ENCODE measurements around the gene CCSER2.
"Not testable (repeated sequence)": the region's sequence is repeated elsewhere in the genome, so short reads cannot be mapped to it uniquely, and the experiment has no call there.

Gene CCSER2

GRCh38 chr10:84340632-84341537 is 12.5 kb downstream of the CCSER2 start:
- in situ Hi-C loops (cut with HindIII; ENCODE audit: low pct_ligation_motif_present, low sequenced_read_pairs) = no loop called here
- Histone ChIP-seq H3K27me3 (replicated peaks) (no peaks in the 10 kb centered on the region), H3K27ac (no peak overlapping the region), H3K36me3 (replicated peaks) (no peaks in the 10 kb centered on the region), H3K4me3 (ENCODE audit: low read depth, low read length) (no peak overlapping the region)
- TF ChIP-seq, protein P1, sequence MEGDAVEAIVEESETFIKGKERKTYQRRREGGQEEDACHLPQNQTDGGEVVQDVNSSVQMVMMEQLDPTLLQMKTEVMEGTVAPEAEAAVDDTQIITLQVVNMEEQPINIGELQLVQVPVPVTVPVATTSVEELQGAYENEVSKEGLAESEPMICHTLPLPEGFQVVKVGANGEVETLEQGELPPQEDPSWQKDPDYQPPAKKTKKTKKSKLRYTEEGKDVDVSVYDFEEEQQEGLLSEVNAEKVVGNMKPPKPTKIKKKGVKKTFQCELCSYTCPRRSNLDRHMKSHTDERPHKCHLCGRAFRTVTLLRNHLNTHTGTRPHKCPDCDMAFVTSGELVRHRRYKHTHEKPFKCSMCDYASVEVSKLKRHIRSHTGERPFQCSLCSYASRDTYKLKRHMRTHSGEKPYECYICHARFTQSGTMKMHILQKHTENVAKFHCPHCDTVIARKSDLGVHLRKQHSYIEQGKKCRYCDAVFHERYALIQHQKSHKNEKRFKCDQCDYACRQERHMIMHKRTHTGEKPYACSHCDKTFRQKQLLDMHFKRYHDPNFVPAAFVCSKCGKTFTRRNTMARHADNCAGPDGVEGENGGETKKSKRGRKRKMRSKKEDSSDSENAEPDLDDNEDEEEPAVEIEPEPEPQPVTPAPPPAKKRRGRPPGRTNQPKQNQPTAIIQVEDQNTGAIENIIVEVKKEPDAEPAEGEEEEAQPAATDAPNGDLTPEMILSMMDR (IDR thresholded peaks at IDR 0.05; ENCODE audit: low read depth, low read length, missing control alignments) = no peak
- no peak for DNase-seq

GRCh38 chr10:84341538-84341856 is 13.1 kb downstream of the CCSER2 start:
- Histone ChIP-seq H3K4me3 (ENCODE audit: low read depth, low read length) (no peak overlapping the region), H3K36me3 (replicated peaks) (no peaks in the 10 kb centered on the region), H3K27ac (no peak overlapping the region), H3K27me3 (replicated peaks) (no peaks in the 10 kb centered on the region)
- DNase-seq = no peak
- in situ Hi-C loops (cut with HindIII; ENCODE audit: low pct_ligation_motif_present, low sequenced_read_pairs) = no loop called here
- TF ChIP-seq, protein P1 (IDR thresholded peaks at IDR 0.05; ENCODE audit: low read depth, low read length, missing control alignments) = peak; percentile 15

DNA sequence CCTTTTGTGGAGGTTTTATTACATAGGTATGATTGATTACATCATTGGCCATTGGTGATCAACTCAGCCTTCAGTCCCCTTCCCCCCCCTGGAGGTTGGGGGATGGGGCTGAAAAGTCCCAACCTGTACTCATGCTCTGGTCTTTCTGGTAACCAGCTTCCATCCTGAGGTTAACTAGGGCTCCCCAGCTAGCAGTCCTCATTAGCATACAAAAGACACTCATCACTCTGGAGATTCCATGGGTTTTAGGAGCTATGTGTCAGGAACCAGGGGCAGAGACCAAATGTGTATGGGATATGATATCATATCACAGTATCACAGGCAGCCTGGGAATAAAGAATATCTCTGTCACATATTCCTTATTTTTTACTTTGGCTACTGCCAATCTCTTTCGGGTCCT is 13.6 kb downstream of the CCSER2 start:
- no peak overlapping the region for H3K4me3 ChIP-seq (ENCODE audit: low read depth, low read length)
- in situ Hi-C loops (cut with HindIII; ENCODE audit: low pct_ligation_motif_present, low sequenced_read_pairs) = no loop called here
- no peak overlapping the region for H3K27ac ChIP-seq
- H3K36me3 ChIP-seq (replicated peaks) = no peaks in the 10 kb centered on the region
- no peaks in the 10 kb centered on the region for H3K27me3 ChIP-seq (replicated peaks)
- TF ChIP-seq, protein P1 (IDR thresholded peaks at IDR 0.05; ENCODE audit: low read depth, low read length, missing control alignments) = no peak
- DNase-seq = no peak

GRCh38 chr10:84342584-84342983 is 14.2 kb downstream of the CCSER2 start:
- TF ChIP-seq, protein P1 (IDR thresholded peaks at IDR 0.05; ENCODE audit: low read depth, low read length, missing control alignments) = no peak
- no peaks in the 10 kb centered on the region for H3K27me3 ChIP-seq (replicated peaks)
- no peak for DNase-seq
- H3K4me3 ChIP-seq (ENCODE audit: low read depth, low read length) = no peak overlapping the region
- in situ Hi-C loops (cut with HindIII; ENCODE audit: low pct_ligation_motif_present, low sequenced_read_pairs) = no loop called here
- H3K36me3 ChIP-seq (replicated peaks) = no peaks in the 10 kb centered on the region
- no peak overlapping the region for H3K27ac ChIP-seq

GRCh38 chr10:84343831-84344230 is 15.4 kb downstream of the CCSER2 start:
- no peak for DNase-seq
- Histone ChIP-seq H3K4me3 (ENCODE audit: low read depth, low read length) (no peak overlapping the region), H3K27ac (no peak overlapping the region), H3K27me3 (replicated peaks) (no peaks in the 10 kb centered on the region), H3K36me3 (replicated peaks) (no peaks in the 10 kb centered on the region)
- TF ChIP-seq, protein P1 (IDR thresholded peaks at IDR 0.05; ENCODE audit: low read depth, low read length, missing control alignments) = no peak
- in situ Hi-C loops (cut with HindIII; ENCODE audit: low pct_ligation_motif_present, low sequenced_read_pairs) = no loop called here

GRCh38 chr10:84344526-84344925 is 16.1 kb downstream of the CCSER2 start:
- TF ChIP-seq, protein P1 (IDR thresholded peaks at IDR 0.05; ENCODE audit: low read depth, low read length, missing control alignments) = no peak
- Histone ChIP-seq H3K36me3 (replicated peaks) (no peaks in the 10 kb centered on the region), H3K4me3 (ENCODE audit: low read depth, low read length) (no peak overlapping the region), H3K27me3 (replicated peaks) (no peaks in the 10 kb centered on the region), H3K27ac (no peak overlapping the region)
- DNase-seq = peak; percentile 22
- in situ Hi-C loops (cut with HindIII; ENCODE audit: low pct_ligation_motif_present, low sequenced_read_pairs) = no loop called here

GRCh38 chr10:84347575-84348002 is 19.2 kb downstream of the CCSER2 start:
- H3K27me3 ChIP-seq (replicated peaks); in situ Hi-C loops (cut with HindIII; ENCODE audit: low pct_ligation_motif_present, low sequenced_read_pairs); H3K27ac ChIP-seq; H3K36me3 ChIP-seq (replicated peaks); DNase-seq; H3K4me3 ChIP-seq (ENCODE audit: low read depth, low read length): not testable (repeated sequence)

All from brain microvascular endothelial cell (primary cell).